NCI-H2196 treated with DMSO at 0.1 percent for 48 hours (cell line): ENCODE measurements around the gene CDK11B.

Experiments used
- DNase-seq: peaks from one replicate; lab custom pipeline; 2025; ENCODE audit not compliant: unreplicated experiment; lab: John Stamatoyannopoulos, UW

Gene CDK11B

GRCh38 chr1:1628754-1629429, 29.9 kb downstream of the CDK11B start:
- no peak for DNase-seq

GRCh38 chr1:1627829-1628753, 30.7 kb downstream of the CDK11B start:
- no peak for DNase-seq

GRCh38 chr1:1627261-1627828, 31.5 kb downstream of the CDK11B start:
- no peak for DNase-seq

- DNase-seq = no peak
These were observed 32.3 kb downstream of the CDK11B start for GRCh38 chr1:1626207-1627141.

GRCh38 chr1:1625824-1626206, 33.0 kb downstream of the CDK11B start:
- DNase-seq = no peak

GRCh38 chr1:1625404-1625775, 33.4 kb downstream of the CDK11B start:
- no peak for DNase-seq

GRCh38 chr1:1624443-1625403, 34.1 kb downstream of the CDK11B start:
- DNase-seq = no peak

GRCh38 chr1:1623631-1624442, 35.0 kb downstream of the CDK11B start:
- DNase-seq = no peak

- DNase-seq = no peak
These were observed 35.6 kb downstream of the CDK11B start for GRCh38 chr1:1623181-1623630.

GRCh38 chr1:1622788-1623094, 36.1 kb downstream of the CDK11B start:
- no peak for DNase-seq

GRCh38 chr1:1622010-1622787, 36.6 kb downstream of the CDK11B start:
- DNase-seq = no peak

- no peak for DNase-seq
These were observed 37.4 kb downstream of the CDK11B start for GRCh38 chr1:1621173-1622009.

GRCh38 chr1:1620433-1621139, 38.2 kb downstream of the CDK11B start:
- no peak for DNase-seq

- no peak for DNase-seq
These were observed 38.9 kb downstream of the CDK11B start for GRCh38 chr1:1619917-1620361.

GRCh38 chr1:1618396-1619068, 40.3 kb downstream of the CDK11B start:
- DNase-seq = no peak

- DNase-seq = no peak
These were observed 40.9 kb downstream of the CDK11B start for GRCh38 chr1:1617925-1618324.
